ENCODE measurements around the gene A2M.

DNA sequence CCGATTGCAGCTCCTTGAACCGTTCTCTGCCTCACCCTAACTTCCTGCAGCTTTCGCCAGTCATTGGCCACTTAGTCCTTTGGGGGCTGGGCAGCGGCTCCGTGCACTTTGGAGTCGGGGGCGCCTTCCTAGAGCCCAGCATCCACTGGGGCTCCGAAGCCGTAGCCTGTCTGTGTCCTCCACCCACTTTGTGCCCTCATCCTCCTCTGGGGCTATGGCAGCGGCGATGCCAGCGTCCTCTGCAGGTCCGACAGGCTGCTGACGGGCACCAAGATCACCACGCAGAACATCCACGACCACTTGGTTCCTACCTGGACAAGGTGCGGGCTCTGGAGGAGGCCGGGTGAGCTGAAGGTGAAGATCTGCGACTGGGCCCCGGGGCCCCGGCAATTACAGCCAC, 11.8 kb upstream of the A2M start:
- no peak for TF ChIP-seq EZH2 (IDR thresholded peaks at IDR 0.05)
- TF ChIP-seq POLR2AphosphoS5 (IDR thresholded peaks at IDR 0.05; ENCODE audit: borderline replicate concordance, low read depth, low read length) = no peak

Data from SK-N-MC (cell line).